Activated CD8-positive, alpha-beta memory T cell treated with anti-CD3 and anti-CD28 coated beads, Interleukin-2, amount 50 U/mL, for 24 hours (primary cell): Measurements from ENCODE around the gene SART1.
"Not testable (repeated sequence)": the region's sequence is repeated elsewhere in the genome, so short reads cannot be mapped to it uniquely, and the experiment has no call there.

ENCODE experiments used
- DNase-seq: peaks from one replicate; pipeline ENCODE4 v3.0.0-alpha.2; 2020; ENCODE audit errors: extremely low read depth

Gene SART1

DNA sequence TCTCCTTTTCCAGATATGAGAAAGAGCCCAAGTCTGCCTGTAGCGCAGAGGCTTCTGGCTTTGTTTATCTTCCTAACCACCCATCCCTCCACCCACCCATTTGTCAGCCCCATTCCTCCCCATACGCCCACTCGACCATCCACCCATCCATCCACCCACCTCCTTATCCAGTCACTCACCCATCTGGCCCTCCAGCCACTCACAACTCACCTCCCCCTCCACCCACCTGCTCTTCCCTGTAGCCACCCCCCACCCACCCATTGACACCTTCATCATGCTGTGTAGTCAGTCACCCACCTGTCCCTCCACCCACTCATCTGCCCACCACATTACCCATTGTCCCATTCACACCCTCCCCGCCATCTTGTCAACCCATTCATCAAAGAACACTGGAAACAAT lies 55.8 kb downstream of the SART1 start:
- DNase-seq: no peak

DNA sequence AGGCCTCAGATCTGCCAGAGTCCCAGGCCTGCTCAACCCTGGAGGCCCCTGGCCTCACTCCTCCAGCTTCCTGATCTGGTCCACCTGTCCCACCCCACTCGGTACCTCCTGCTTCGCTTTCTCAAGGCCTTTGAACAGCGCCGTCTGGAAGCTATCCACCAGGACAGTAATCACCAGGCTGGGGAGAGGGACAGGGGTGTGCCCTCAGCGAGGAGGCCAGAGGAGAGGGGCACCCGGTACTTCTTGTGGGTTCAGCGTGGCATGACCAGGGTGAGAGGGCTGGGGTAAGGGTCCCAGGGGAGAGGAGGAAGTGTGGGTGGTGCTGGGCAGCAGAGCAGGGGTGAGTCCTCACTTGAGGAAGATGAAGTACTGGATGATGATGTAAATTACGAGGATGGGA lies 58.7 kb downstream of the SART1 start:
- no peak for DNase-seq

DNA sequence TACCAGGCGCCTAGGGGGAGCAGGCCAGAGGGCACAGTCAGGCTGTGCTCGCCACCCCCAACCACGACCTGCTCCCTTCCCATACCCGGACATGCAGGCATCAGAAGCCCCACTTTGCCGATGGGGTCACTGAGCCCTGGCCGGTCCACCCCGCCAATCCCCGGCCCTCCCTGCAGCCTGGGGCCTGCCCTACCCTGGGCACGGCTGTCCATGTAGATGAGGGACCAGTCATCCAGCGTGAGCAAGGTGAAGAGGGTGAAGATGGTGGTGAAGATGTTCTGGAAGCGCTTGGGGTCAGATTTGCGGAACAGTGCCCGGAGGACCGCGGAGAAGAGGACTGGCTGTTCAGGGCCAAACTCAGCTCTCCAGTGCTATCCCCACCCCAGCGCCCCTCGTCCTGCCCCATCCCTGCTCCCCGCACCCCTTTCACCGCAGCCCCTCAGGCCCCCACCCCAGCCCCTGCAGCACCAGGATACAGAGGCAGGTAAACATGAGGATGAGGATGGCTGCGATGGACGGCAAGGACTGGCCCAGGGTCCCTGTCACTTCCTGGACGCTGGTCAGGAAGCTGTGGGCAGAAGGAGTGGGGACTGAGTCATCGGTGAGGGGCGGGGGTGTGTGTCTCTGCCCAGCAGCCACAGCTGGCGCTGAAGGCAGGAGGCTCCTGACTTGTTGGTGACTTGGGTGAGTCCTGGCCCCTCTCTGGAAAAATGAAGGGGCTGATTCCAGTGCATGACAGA lies 59.3 kb downstream of the SART1 start:
- no peak for DNase-seq

DNA sequence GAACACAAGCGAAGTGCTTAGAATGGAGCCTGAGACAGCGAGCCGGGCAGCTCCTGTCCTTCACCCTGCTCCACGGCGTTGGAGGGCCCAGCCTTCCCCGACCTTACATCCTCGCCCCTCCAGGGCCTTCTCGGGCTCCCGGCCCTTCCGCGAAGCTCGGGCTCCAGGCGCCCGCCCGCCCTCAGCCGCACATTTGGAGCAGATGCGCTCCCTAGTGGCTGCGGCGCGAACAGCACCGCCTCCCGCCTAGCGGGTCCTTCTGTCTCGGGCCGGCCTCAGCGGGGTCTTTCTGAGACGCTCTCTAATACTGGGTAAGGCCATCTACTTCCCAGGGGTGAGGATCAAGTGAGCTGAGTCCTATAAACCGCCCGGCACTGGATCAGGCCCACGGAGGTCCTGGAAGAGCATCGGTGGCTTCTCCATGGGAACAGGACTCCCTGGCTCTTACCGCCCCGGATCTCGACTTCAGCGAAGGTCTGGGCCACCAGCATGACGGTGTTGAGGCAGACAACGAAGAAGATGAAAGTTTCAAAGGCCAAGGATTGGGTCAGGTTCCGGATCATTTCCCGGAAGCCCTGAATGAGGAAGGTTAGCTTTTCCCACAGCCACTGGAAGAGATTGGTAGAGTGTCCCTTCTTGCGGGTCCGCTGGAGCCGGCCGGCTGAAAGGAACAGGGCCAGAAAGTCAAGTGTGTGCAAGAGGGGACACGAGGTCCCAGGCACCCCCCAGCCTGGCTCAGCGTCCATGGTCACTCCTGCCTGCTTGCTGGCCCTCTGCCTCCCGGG lies 61.1 kb downstream of the SART1 start:
- peak; percentile 39 for DNase-seq

DNA sequence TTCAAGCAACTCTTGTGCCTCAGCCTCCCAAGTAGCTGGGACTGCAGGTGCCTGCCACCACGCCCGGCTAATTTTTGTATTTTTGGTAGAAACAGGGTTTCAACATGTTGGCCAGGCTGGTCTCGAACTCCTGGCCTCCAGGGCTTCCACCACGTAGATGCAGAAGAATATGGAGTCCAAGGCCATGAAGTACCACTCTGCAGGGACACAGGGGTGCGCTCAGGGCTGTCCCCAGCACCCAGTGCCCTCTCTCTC lies 61.6 kb downstream of the SART1 start:
- not testable (repeated sequence) for DNase-seq

DNA sequence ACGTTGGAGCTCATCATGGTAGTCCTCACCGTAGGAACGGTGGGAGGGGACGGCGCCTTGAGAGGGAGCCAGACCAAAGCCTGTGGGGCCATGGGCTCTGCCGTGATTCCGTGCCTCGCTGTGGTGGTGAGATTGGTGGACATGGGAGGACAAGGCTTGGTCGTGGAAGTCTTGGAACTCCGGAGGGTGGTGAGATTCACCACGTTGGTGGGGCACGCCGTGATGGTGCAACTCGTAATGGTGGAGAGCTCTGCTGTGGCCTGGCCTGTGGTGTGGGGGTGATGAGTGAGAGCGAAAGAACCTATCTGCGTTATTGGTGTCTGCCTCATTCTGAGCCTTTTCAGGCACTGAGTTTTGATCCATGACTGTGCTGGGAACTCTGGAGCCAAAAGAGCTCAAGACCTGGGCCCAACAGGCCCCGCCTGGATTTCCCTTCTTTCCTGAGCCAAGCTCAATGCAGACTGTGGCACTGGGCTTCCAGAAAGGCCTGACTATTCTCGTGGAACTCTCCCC lies 64.5 kb downstream of the SART1 start, which contains the start of gene CATSPER1:
TSS of gene CATSPER1 (minus strand) at position 463 of the 513 bp plus-strand sequence. CDS start at position 363, 100 bp downstream.
- DNase-seq: no peak
